Activated effector memory CD4-positive, alpha-beta T cell treated with anti-CD3 and anti-CD28 coated beads, Interleukin-2, amount 50 U/mL, for 16 hours (primary cell): Measurements from ENCODE around the gene TMCC1.
"Not testable (repeated sequence)": the region's sequence is repeated elsewhere in the genome, so short reads cannot be mapped to it uniquely, and the experiment has no call there.

Source experiments
- DNase-seq: peaks from one replicate; pipeline ENCODE4 v3.0.0-alpha.2; 2020

Gene TMCC1

GRCh38 chr3:129890891-129891290, 2.6 kb downstream of the TMCC1 start:
- DNase-seq = no peak

- no peak for DNase-seq
Measured at GRCh38 chr3:129890125-129890524, 3.4 kb downstream of the TMCC1 start.

- no peak for DNase-seq
Measured at GRCh38 chr3:129888771-129889170, 4.7 kb downstream of the TMCC1 start.

GRCh38 chr3:129881261-129881660, 12.2 kb downstream of the TMCC1 start:
- no peak for DNase-seq

- DNase-seq = no peak
Measured at GRCh38 chr3:129878355-129878754, 15.2 kb downstream of the TMCC1 start.

GRCh38 chr3:129874479-129874878, 19.0 kb downstream of the TMCC1 start:
- not testable (repeated sequence) for DNase-seq

- no peak for DNase-seq
Measured at GRCh38 chr3:129868912-129869311, 24.6 kb downstream of the TMCC1 start.

GRCh38 chr3:129867506-129868124, 25.9 kb downstream of the TMCC1 start:
- no peak for DNase-seq

- no peak for DNase-seq
Measured at GRCh38 chr3:129865806-129866205, 27.7 kb downstream of the TMCC1 start.

- DNase-seq = no peak
Measured at GRCh38 chr3:129864519-129864918, 29.0 kb downstream of the TMCC1 start.

GRCh38 chr3:129859272-129859671, 34.2 kb downstream of the TMCC1 start:
- DNase-seq = no peak

- DNase-seq = no peak
Measured at GRCh38 chr3:129857899-129858298, 35.6 kb downstream of the TMCC1 start.

- DNase-seq = not testable (repeated sequence)
Measured at GRCh38 chr3:129856790-129857189, 36.7 kb downstream of the TMCC1 start.

GRCh38 chr3:129855832-129856419, 37.6 kb downstream of the TMCC1 start:
- no peak for DNase-seq

- DNase-seq = no peak
Measured at GRCh38 chr3:129855170-129855831, 38.2 kb downstream of the TMCC1 start.

GRCh38 chr3:129854460-129854859, 39.1 kb downstream of the TMCC1 start:
- DNase-seq = no peak

GRCh38 chr3:129845956-129846355, 47.6 kb downstream of the TMCC1 start:
- DNase-seq = no peak

- no peak for DNase-seq
Measured at GRCh38 chr3:129840707-129841360, 52.7 kb downstream of the TMCC1 start.

GRCh38 chr3:129838086-129838485, 55.4 kb downstream of the TMCC1 start:
- DNase-seq = no peak

GRCh38 chr3:129837065-129837642, 56.4 kb downstream of the TMCC1 start:
- no peak for DNase-seq

- no peak for DNase-seq
Measured at GRCh38 chr3:129836381-129837064, 57.0 kb downstream of the TMCC1 start.

- no peak for DNase-seq
Measured at GRCh38 chr3:129835198-129835597, 58.3 kb downstream of the TMCC1 start.

- DNase-seq = no peak
Measured at GRCh38 chr3:129834580-129834979, 58.9 kb downstream of the TMCC1 start.
